Measurements from ENCODE around the gene TCEAL7. TPM values are rescaled to one million over a fixed set of nuclear protein-coding genes. Genes with fewer than 3 reads are reported as not detected.

The TCEAL7 gene
- total and polyA plus RNA-seq, 11 donors, result 1.5 to 5.8 (median 3.1) TPM

DNA sequence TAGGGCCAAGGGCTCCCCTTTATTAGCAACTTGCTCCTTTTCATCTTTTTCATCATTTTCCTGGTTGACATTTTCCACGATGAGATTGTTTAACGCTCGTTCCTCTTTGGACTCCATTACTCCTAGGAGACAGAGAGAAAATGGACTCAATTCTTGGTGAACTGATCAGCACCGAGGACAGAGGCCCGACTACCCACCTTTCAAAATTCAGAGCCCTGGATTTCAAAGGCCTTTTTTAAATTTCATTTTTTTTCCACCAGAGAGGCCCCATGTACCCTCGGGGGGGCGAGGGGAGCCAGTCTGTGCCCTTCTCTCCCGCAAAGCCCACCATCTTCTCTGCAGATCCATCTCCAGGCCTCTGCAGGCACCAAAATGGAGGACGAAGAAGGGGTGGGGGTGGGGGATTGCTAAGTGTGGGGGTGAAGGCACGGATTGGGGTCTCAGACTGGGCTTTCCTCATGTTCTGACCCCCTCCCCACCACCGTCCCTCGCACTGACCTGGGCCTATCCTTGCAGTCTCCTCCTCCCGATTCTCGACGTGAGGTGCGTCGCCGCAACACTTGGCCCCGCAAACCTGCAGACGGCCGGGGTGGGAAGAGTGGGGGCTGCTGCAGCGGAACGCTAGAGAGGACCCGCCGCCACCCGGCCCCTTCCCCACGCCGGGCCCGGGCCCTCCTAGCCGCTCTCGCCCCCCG, 20.0 kb upstream of the TCEAL7 start:
- intact Hi-C loops (cut with DNase I), result no loop called here
- Histone ChIP-seq H3K27me3 (peaks cover 0 to 50% (median 0%) of the 10 kb centered on the region in 9 donors), H3K27ac (no peak overlapping the region), H3K36me3 (no peaks in the 10 kb centered on the region), H3K4me3 (peak overlapping the region in 11 of 12 donors; percentile 30 to 60 (median 47)), H3K9me3 (no peaks in the 10 kb centered on the region), H3K4me1 (peaks cover 0 to 5% (median 0%) of the 10 kb centered on the region in 12 donors)
- DNase-seq, result no peak
- TF ChIP-seq, protein P1, sequence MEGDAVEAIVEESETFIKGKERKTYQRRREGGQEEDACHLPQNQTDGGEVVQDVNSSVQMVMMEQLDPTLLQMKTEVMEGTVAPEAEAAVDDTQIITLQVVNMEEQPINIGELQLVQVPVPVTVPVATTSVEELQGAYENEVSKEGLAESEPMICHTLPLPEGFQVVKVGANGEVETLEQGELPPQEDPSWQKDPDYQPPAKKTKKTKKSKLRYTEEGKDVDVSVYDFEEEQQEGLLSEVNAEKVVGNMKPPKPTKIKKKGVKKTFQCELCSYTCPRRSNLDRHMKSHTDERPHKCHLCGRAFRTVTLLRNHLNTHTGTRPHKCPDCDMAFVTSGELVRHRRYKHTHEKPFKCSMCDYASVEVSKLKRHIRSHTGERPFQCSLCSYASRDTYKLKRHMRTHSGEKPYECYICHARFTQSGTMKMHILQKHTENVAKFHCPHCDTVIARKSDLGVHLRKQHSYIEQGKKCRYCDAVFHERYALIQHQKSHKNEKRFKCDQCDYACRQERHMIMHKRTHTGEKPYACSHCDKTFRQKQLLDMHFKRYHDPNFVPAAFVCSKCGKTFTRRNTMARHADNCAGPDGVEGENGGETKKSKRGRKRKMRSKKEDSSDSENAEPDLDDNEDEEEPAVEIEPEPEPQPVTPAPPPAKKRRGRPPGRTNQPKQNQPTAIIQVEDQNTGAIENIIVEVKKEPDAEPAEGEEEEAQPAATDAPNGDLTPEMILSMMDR (IDR thresholded peaks at IDR 0.05), result no peak
- no peak for TF ChIP-seq POLR2A (IDR thresholded peaks at IDR 0.05)
- ATAC-seq, result no peak
- whole genome bisulfite sequencing, 4 donors, result 25 to 60% (median 38%) methylated on average over 18 to 32 of the region's 32 CpGs

DNA sequence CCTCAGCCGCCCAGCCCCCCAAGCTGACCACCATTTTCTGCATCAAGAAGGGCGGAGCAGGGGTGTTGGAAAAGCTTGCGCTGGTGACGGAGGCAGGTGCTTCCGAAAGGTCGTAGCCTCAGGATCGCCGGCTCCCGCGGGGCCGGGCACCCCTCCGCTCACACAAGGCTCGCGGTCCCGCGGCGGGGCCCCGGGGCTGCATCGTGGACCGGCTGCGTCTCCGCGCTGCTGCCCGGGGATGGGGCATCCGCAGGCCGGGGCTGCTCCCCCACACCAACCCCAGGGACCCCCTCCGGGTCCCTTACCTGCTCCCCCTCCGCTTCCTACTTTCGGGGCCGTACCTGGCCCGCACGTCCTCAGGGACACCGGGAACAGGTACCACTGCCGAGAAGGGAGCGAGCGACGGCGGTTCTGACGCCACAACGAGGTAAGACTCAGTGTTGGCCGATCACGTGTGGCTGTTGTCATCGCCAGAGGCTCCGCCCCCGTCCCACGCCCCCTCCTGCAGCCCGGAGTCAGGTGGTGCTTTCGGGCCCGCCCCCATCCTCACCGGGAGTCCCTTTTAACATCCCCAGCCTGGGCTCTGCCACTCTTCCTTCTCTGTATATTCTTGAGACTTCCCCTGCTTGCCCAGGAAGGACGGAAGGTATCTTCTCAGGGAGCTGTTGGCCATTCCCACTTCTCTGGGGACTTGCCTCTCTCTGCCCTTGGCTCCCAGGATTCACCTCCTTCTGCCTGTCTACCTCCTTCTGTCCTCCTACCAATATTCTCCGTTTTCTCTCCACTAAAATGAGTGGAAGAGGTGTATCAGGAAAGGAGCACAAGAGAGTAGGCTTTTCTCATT, 19.3 kb upstream of the TCEAL7 start, which contains the start of gene BEX2:
Gene BEX2 (minus strand): TSS at position 436 of the 844 bp plus-strand sequence. CDS start 1,014 bp downstream, outside the sequence.
- 2 to 44% (median 12%) methylated on average over 22 to 52 of the region's 52 CpGs for WGBS, 4 donors
- peak in 4 of 5 donors; percentile 18 to 58 (median 25) for DNase-seq
- intact Hi-C loops (cut with DNase I), result no loop called here
- no peak within 1 kb of the TSS for H3K27ac ChIP-seq
- H3K4me3 ChIP-seq, result peak within 1 kb of the TSS; percentile 25 to 60 (median 46)
- TF ChIP-seq, protein P1 (IDR thresholded peaks at IDR 0.05), result no peak
- no peak for TF ChIP-seq POLR2A (IDR thresholded peaks at IDR 0.05)
- peak in 3 of 4 donors; percentile 59 to 75 (median 63) for ATAC-seq
- H3K27me3 ChIP-seq, result peaks cover 0 to 50% (median 0%) of the 10 kb centered on the region in 9 donors
- H3K9me3 ChIP-seq, result no peaks in the 10 kb centered on the region
- peaks cover 0 to 5% (median 0%) of the 10 kb centered on the region in 12 donors for H3K4me1 ChIP-seq
- H3K36me3 ChIP-seq, result no peaks in the 10 kb centered on the region

DNA sequence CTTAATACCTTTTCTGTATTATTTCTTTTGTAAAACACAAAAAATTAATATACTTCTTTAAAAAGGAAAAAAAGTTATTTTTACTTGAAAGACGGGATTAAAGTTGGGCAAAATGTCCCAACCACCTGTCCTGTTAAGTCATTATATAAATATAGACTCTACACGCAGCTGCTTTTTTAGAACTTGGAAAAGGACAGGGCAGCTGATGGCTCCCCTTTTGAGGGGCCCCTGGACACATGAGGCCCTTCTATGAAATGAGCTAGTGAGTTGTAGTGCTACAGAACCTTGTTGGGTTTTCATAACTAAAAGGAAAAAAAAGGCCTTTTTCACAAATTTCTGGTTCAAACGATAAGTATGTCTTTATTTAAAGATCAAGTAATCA, 18.6 kb upstream of the TCEAL7 start:
- H3K4me1 ChIP-seq, result peaks cover 0 to 5% (median 0%) of the 10 kb centered on the region in 12 donors
- no peaks in the 10 kb centered on the region for H3K9me3 ChIP-seq
- intact Hi-C loops (cut with DNase I), result no loop called here
- whole genome bisulfite sequencing, 4 donors, result 54 to 71% (median 62%) methylated on average over 3 of the region's 3 CpGs
- H3K36me3 ChIP-seq, result no peaks in the 10 kb centered on the region
- DNase-seq (no peak), ATAC-seq (no peak)
- TF ChIP-seq POLR2A (IDR thresholded peaks at IDR 0.05), result no peak
- TF ChIP-seq, protein P1 (IDR thresholded peaks at IDR 0.05), result no peak
- peak overlapping the region in 1 of 12 donors; percentile 44 for H3K4me3 ChIP-seq
- peaks cover 0 to 46% (median 0%) of the 10 kb centered on the region in 9 donors for H3K27me3 ChIP-seq
- H3K27ac ChIP-seq, result no peak overlapping the region

Measured in heart left ventricle (tissue), 16 donors.